A172 (cell line): ENCODE measurements around the gene TFR2. TPM values are rescaled to one million over a fixed set of nuclear protein-coding genes. Genes with fewer than 3 reads are reported as not detected.

Source experiments
- DNase-seq: peaks from one replicate; pipeline ENCODE4 v3.0.0-alpha.2; 2015; ENCODE audit warnings: low spot score
- total RNA-seq: library from RNA; depleted of rRNA; stranded (reverse); fragments of >200 nt; shearing (Covaris generic); gene quantifications from 2 replicates; pipeline ENCODE4 v1.2.3, GENCODE V29; 2014

Gene TFR2
- total RNA-seq, 1 experiment from 2014 or later = not detected

DNA sequence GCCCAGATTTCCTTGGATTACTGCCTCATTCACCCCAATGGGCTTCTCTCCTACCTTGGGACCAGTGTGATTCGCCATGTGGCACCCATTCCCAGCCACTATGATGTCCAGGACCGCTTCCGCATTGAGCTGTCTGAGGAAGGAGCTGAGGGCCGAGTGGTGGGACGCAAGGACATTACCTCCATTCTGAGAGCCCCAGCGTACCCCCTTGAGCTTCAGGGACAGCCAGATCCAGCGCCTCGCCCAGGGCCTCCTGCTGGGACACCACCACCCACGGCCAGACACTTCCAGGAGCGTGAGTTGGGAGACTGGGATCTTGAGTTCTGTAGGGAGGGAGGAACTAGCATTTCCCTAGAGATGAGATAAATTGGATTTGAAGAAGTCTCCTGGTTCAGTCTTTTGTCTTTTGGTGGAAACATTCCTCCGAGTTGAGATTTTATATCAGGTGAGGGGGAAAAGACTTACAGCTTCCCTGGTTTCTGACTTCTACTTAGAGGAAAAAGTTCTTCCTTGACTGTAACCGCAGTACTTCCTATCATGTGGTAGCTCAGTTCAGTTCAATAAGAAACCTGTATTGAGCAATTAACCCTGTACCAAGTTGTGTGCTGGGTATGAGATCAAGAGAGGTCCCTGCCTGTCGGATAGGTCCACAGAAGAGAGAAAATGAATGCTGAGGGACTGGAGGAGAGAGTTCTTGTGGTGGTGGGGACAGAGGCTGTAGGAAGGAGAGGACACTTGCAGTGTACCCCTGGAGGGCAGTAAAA lies 27.8 kb downstream of the TFR2 start:
- DNase-seq = no peak

DNA sequence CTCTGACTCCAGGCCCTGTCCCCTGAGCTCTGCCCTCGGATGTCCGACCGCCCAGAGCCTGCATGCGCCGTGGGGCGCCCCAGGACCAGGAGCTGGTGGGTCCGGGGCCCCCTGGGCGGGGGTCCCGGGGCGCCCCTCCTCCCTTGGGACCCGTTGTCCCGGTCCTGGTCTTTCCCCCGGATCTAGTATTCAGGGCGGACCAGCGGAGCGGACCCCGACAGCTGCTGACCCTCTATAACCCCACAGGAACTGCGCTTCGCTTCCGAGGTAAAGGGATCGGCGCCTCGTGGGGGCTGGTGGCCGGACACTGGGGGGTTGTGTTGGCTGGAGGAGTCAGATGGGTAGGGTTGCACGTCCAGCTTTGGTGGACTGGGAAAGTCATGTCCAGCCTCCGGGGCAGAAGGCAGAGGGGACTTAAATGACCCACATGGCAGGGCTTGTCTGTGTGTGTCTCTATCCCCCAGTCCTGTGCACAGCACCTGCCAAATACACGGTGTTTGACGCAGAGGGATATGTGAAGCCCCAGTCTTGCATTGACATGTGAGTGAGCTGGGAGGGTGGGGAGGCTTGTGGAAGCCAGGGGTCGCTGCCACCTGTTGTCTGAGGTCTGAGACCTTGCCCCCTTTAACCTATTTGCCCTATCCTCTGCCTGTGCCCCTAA lies 28.5 kb downstream of the TFR2 start:
- DNase-seq = no peak

DNA sequence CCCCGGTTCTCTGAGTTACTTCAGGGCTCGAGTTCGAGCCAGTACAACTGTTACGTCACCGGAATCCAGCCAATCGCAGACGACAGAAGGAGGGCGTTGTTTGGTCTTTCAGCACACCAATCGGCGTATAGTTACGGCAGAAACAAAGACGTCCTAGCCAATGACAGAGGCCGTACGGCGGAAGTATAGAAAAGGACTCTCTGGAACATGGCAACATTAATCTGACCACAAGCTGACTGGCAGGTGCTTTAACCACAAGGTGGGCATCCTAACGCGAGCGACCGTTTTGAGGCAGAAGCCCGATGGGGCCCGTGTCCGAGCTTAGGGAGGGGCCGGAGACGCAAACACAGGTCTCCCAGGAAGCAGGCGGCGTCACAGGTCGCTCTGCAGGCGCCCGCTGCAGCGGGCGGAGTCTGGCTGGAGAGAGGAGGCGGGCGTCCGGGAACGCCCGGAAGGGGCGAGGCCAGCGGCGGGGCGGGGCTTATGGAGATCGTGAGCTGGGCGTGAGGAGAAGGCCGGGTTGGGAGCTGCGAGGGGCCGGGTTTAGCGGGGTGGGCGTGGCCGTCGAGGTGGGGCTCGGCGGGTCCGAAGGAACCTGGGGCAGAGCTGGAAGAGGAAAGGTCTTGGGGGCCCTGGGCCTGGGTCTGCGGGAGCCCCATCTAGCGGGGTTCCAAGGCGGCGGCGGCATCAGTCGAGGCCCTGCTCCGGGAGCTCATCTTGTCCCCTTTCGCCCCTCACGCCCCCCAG lies 29.2 kb downstream of the TFR2 start, which contains the start of gene MOSPD3:
Gene MOSPD3, plus strand, starts transcription at position 558 of the 747 bp plus-strand sequence. CDS start 252 bp downstream, outside the sequence.
- DNase-seq = peak; percentile 100

DNA sequence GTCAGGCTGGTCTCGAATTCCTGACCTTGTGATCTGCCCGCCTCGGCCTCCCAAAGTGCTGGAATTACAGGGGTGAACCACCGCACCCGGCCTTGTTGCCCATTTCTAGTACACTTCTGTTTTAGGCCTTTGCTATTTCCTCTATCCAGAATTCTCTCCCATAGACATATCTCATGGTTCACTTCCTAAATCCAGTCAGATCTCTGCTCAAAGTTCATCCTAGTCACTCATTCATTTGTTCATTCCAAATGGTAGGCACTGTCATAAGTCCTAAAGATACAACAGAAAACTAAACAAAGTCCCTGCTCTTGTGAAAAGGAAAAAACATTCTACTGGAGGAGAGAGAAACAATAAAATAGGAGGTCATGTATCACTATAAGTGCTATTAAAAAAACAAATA lies 31.4 kb downstream of the TFR2 start:
- DNase-seq = no peak

DNA sequence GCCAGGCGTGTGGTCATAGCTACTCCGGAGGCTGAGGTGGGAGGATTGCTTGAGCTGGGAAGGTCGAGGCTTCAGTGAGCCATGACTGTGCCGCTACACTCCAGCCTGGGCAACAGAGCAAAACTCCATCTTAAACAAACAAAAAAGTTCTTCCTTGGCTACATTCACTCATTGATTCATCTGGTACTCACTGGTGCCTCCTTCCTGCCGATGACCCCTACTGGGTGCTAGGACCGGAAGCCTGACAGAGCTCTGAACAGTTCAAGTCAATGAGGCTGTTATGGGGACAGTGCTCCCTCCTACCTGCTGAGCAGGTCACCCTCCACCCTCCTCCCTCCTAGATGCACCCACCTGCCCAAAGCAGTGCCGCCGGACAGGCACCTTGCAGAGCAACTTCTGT lies 34.2 kb downstream of the TFR2 start:
- no peak for DNase-seq

DNA sequence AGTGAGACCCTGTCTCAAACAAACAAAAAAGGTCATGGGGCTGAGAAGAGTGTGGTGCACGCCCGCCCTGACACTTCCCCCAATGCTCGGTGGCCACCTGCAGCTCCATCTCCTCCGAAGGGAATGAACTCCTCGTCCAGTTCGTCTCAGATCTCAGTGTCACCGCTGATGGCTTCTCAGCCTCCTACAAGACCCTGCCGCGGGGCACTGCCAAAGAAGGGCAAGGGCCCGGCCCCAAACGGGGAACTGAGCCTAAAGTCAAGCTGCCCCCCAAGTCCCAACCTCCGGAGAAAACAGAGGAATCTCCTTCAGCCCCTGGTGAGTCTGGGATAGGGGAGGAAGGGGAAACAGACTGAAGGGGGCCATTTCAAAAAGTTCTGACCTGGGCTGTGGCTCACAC lies 35.0 kb downstream of the TFR2 start:
- DNase-seq = no peak

DNA sequence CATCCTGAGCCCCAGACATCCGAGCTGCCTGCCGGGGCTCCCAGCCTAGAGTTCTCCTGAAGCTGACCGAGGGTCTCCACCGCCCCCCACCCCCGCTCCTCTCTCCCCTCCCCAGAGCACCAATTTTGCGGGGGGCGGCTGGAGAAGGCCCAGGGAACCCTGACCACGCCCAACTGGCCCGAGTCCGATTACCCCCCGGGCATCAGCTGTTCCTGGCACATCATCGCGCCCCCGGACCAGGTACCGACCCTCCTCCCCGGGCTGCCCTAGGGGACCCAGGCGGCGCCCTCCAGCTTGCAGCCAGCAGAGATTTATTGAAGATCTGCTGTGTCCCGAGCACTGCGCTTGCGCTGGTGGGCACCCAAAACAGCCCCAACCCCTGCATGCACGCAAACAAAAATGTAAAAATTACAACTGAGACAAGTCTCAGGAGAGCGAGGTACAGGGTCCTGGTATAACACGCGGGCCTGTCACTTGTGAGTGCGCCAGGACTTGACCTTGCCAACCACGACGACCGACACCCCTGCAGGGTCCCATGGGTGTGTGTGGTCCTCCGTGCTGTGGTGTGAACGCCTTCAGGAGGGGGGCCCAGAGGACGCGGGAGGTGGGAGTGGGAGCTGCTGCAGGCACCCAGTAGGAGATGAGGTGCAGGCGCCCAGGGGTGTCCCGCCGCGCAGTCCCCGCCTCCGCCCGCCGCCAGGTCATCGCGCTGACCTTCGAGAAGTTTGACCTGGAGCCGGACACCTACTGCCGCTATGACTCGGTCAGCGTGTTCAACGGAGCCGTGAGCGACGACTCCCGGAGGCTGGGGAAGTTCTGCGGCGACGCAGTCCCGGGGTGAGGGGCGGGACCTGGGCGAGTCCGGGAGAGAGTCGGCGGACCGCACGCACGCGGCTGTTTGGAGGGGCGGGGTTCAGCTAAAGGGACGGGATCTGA lies 36.1 kb downstream of the TFR2 start:
- no peak for DNase-seq

DNA sequence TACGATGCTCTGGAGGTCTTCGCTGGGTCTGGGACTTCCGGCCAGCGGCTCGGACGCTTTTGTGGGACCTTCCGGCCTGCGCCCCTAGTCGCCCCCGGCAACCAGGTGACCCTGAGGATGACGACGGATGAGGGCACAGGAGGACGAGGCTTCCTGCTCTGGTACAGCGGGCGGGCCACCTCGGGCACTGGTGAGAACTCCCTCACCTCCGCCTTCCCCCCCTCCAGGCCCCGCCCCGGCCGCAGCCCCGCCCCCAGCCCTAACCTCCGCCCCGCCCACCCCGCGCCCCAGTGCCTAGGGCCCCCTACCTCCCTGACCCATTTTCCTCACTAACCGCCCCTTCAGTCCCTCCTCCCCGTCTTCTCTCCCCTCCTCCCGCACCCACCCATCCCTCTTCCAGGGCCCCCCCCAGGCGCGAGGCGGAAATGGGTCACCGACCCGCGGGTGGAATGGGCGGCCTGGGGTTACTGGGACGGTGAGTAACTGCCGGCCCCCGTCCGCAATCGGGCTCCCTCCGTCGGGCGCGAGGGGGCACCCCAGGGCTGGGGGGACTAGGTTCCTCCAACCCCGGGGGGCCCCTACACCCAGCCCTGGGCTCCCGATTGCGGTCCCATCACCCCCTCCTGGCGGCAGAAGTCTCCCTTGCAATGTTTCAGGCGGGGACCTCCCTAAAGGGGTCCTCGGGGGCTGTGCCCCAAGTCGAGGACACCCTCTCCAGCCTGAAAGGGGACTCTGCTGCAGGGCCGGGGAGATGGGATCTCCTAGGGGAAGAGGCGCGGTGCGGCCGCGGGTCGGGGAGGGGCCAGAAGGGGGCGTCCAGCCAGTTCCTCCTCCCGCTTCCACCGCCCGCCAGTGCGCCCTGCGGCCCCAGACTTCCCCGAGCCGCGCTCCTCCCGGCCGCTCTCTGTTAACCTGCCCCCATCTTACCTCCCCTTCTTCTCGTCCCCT lies 37.0 kb downstream of the TFR2 start:
- DNase-seq = peak; percentile 40

DNA sequence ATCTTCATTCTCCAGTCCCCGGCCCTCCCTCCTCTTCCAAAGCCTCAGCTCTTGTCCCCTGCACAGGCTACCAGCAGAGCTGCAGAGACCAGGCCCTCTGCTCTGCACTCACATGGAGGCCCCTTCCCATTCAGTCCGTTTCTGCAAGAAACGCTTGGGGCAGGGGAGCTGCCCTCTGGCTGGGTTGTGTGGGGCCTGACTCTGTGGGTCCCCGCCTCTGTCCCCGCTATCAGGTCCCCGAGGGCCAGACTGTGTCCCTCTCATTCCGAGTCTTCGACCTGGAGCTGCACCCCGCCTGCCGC lies 37.7 kb downstream of the TFR2 start:
- no peak for DNase-seq

DNA sequence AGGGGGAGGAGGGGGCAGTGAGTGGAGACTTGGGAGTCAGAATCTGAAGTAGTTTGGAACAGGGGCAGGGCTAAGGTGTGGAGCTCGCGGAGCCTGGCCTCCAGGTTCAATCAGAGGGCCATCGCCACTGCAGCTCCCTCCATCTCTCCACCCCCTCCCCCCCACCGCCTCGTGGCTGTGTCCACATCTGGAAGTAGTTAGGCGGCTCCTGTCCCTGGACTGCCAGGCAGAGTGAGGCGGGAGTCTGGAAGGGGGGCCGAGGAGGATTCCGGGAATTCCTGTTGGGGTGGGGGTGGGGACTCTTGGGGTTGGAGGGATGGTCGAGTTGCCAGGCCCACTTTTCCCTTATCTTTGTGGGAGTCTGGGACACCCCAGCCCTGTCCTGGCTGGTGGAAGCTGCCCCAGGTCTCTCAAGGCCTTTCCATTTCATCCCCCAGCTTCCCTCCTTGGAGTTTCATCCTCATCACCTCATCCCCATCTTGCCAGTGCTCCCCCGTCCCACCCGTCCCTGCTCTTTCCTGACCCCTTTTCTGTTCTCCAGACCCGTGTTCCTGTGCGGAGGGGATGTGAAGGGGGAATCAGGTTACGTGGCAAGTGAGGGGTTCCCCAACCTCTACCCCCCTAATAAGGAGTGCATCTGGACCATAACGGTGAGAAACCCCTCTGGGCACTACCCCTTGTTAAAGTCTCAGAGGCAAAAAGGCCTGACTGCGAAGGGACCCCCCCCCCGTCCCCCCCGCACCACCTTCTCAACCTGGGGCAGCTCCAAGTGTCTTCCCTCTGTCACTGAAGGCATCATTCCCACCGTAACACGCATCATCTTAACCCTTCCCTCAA lies 38.2 kb downstream of the TFR2 start:
- DNase-seq = peak; percentile 60

DNA sequence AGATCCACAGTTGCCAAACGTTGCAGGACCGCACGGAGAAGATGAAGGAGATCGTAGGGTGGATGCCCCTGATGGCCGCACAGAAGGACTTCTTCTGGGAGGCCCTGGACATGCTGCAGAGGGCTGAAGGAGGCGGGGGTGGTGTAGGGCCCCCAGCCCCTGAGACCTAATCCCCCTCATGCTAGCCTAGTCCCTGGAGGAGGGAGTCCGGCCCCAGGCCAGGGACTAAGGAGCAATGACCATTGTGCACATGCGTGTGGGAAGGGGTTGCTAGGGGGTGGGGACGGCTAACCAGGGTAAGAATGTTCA lies 40.7 kb downstream of the TFR2 start:
- no peak for DNase-seq

DNA sequence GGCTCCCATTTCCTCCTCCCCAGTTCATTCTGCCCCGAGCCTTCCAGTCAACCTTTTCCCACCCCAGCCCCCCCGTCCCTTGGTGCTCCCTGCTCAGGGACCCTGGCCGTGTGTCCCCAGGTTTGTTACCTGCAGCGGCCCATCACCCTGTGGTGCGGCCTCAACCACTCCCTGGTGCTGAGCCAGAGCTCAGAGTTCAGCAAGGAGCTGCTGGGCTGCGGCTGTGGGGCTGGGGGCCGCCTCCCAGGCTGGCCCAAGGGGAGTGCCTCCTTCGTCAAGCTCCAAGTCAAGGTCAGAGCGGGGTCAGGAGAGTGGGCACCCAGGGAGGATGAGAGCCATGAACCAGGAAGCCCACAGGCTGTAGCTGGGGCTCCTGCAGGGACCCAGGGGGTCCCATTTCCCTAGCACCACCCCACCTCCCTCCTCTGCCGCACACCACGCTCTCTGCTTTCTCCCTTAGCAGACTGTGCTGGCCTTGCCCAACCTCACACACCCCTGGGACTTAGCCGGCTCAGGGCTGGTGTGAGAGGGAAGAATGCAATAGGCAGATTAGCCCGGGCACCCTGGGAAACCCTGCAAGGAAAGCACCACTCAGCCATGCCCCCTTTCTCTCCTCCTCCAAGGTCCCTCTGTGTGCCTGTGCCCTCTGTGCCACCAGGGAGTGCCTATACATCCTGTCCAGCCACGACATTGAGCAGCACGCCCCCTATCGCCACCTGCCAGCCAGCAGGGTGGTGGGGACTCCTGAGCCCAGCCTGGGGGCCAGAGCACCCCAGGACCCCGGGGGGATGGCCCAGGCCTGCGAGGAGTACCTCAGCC lies 41.2 kb downstream of the TFR2 start:
- DNase-seq = no peak

DNA sequence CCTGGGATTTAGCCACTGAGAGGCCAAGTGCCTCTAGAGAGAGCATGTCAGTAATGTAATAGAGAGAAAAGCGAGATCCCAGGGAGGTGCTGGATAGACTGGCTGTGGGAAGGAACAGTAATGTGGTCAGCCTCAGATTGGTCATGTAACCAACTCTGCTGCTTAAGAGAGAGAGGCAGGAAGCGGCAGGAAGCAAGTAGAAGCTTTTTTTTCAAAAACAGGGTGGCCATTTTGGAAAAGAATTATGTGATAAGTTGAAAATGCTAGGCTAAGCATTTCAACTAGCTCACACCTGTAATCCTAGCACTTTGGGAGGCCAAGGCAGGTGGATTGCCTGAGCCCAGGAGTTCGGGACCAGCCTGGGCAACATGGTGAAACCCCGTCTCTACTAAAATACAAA lies 42.9 kb downstream of the TFR2 start:
- peak; percentile 26 for DNase-seq

DNA sequence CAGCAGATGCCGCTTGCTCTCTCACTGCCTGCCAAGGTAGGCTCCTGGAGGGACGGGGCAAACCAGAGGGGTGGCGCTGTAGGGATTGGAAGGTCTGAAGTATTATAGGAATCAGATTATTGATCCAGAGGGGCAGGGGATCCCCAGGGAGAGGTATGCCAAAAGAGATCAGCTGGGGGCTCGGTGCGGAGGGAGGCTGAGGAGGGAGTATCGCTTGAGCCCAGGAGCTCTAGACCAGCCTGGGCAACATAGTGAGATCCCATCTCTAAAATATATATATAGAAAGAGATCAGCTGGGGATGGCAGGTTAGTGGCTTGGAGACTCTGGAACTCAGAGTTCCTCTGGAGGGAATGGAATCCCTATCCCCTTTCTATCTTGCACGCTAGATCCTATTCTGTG lies 46.2 kb downstream of the TFR2 start:
- DNase-seq = no peak

DNA sequence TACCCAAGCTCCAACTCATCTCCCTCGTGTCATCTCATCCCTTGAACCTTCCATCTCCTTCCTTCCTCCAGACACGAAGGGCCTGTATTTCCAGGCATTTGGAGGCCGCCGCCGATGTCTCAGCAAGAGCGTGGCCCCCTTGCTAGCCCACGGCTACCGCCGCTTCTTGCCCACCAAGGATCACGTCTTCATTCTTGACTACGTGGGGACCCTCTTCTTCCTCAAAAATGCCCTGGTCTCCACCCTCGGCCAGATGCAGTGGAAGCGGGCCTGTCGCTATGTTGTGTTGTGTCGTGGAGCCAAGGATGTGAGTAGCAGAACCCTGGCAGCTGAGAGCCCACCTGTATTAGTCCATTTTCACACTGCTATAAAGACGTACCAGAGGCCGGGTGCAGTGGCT lies 49.8 kb downstream of the TFR2 start:
- no peak for DNase-seq

DNA sequence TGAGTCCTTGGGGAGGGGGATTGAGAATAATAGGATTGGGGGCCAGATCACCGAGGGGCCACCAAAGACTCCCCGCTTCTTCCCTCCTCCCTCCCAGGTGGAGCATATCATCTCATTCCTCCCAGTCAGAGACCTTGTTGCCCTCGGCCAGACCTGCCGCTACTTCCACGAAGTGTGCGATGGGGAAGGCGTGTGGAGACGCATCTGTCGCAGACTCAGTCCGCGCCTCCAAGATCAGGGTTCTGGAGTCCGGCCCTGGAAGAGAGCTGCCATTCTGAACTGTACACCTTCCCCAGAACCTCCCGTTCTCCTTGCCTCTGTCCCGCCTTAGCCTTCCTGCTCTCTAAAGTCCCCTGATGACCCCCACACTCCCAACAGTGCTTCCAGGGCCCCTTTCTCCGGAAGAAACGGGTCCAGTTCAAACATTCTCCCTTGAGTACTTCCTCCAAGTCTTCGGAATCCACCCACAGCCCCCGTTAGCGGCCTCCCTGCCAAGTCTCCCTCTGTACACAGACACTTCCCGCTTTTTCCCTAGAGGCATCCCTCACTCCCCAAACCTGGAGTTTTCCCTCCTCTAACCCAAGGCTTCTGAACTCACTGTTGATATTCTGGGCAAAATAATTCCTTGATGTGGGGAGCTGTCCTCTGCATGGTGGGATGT lies 51.1 kb downstream of the TFR2 start:
- no peak for DNase-seq

DNA sequence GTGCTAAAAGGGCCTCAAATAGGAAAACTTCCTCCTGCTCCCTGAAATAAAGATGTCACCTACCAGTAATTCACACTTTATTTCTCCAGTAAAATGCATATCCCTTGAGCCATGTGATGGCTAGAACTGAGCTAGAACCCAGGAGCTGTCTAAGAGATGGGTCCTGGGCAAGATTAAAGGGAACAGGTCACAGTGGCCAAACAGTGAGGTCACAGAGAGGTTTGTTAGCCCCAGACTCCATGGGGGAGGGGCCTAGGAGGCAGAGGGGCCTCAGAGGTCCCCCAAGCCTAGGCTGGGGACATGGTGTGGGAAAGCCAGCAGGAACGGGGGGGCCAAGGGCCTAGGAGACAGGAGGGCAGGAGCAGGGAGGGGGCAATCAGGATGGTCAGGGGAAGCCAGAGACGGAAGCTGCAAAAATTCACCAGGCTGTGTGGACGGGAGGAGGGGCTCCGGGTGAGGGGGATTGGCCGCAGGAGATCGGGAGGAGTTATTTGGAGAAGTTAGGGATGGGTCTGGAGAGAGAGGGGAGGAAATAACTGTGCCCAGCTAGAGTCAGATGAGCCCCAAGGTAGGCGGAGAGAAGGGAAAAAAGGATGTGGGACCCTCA lies 51.9 kb downstream of the TFR2 start:
- no peak for DNase-seq

DNA sequence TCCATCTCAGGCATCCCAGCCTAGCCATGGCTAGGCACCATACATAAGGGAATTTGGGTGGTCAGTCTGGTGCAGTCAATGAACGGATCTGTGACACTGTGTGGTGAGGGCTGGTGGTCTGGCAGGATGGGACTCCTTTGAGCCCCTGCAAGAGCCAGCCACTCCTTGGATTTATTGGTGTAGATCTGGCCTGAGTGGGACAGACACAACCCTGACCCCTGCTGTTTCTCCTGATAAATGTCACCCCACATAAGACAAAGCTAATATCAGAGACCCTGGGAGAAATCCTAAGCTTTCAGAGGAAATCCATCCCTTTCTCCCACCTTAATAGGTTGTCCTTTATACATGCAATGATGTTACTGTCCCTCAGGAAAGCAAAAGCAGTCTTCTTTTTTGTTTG lies 52.9 kb downstream of the TFR2 start:
- DNase-seq = no peak
